ENCODE results near the gene TUFT1. TPM values are rescaled to one million over a fixed set of nuclear protein-coding genes. Genes with fewer than 3 reads are reported as not detected.

TUFT1 gene
- total RNA-seq, 4 donors from 2014 or later, result 15.1 to 20.4 (median 17.5) TPM

DNA sequence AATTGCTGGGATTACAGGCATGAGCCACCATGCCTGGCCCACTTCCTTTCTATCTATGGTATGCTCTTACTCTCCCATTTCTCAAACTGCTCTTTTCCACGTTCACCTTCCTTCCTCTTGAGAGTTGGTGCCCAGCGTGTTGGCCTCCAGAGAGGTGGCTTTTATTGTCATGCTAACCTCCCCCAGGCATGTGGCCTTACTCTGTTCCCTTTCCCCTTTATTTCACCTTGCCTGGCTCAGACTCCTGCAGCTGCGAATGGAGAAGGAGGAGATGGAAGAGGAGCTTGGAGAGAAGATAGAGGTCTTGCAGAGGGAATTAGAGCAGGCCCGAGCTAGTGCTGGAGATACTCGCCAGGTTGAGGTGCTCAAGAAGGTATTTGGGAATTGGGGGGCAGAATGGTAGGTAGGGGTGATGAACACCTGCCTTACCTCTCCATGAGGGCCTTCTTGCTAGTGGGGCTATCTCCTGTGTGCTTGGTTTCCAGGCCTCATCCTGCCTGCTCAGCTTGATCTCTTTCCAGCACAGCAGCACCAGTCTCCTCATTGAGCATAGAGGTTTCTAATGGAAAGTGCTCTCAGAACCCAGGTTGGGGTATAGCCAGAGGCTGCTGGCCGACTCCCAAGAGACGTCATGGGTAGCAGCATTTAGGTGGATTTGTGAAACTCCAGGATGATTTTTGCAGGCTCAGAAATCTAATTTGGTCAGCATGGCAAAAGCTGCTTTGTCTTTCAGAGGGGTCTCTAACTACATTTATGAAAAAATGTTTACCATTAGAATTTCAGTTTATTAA, 13.2 kb upstream of the TUFT1 start:
- H3K36me3 ChIP-seq, result peaks cover 0 to 7% of the 10 kb centered on the region in 2 donors
- ATAC-seq, result no peak
- H3K4me3 ChIP-seq, result no peak overlapping the region
- no peak overlapping the region for H3K27ac ChIP-seq
- H3K27me3 ChIP-seq, result no peaks in the 10 kb centered on the region
- TF ChIP-seq POLR2AphosphoS5 (IDR thresholded peaks at IDR 0.05), result no peak
- TF ChIP-seq POLR2A (IDR thresholded peaks at IDR 0.05), result no peak
- no peak for TF ChIP-seq EP300 (IDR thresholded peaks at IDR 0.05)
- TF ChIP-seq, protein P1, sequence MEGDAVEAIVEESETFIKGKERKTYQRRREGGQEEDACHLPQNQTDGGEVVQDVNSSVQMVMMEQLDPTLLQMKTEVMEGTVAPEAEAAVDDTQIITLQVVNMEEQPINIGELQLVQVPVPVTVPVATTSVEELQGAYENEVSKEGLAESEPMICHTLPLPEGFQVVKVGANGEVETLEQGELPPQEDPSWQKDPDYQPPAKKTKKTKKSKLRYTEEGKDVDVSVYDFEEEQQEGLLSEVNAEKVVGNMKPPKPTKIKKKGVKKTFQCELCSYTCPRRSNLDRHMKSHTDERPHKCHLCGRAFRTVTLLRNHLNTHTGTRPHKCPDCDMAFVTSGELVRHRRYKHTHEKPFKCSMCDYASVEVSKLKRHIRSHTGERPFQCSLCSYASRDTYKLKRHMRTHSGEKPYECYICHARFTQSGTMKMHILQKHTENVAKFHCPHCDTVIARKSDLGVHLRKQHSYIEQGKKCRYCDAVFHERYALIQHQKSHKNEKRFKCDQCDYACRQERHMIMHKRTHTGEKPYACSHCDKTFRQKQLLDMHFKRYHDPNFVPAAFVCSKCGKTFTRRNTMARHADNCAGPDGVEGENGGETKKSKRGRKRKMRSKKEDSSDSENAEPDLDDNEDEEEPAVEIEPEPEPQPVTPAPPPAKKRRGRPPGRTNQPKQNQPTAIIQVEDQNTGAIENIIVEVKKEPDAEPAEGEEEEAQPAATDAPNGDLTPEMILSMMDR (IDR thresholded peaks at IDR 0.05), result no peak
- no peaks in the 10 kb centered on the region for H3K4me1 ChIP-seq
- no peaks in the 10 kb centered on the region for H3K9me3 ChIP-seq
- 49 to 100% methylated on average over 1 to 4 of the region's 7 CpGs for WGBS, 2 donors (ENCODE audit: low coverage in 1 of 2)

DNA sequence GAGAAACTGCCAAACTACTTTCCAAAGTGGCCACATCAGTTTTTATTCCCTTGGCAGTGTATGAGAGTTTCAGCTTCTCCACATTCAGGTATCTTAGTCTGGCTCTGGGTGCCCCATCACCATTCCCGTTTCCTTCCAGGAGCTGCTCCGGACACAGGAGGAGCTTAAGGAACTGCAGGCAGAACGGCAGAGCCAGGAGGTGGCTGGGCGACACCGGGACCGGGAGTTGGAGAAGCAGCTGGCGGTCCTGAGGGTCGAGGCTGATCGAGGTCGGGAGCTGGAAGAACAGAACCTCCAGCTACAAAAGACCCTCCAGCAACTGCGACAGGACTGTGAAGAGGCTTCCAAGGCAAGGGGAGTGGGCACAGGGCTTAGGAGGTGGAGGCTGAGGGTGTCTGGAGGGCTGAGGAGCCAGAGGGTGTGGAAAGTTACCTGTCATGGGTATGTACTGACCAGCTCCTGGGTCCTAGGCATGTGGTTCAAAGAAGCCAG, 10.9 kb upstream of the TUFT1 start:
- Histone ChIP-seq H3K4me3 (no peak overlapping the region), H3K36me3 (peaks cover 0 to 7% of the 10 kb centered on the region in 2 donors), H3K9me3 (no peaks in the 10 kb centered on the region), H3K4me1 (no peaks in the 10 kb centered on the region), H3K27me3 (no peaks in the 10 kb centered on the region), H3K27ac (no peak overlapping the region)
- no CpG with 5 or more reads among the region's 11 CpGs for WGBS, 2 donors (ENCODE audit: low coverage in 1 of 2)
- ATAC-seq, result no peak
- no peak for TF ChIP-seq POLR2AphosphoS5 (IDR thresholded peaks at IDR 0.05)
- no peak for TF ChIP-seq POLR2A (IDR thresholded peaks at IDR 0.05)
- no peak for TF ChIP-seq EP300 (IDR thresholded peaks at IDR 0.05)
- TF ChIP-seq, protein P1 (IDR thresholded peaks at IDR 0.05), result no peak

DNA sequence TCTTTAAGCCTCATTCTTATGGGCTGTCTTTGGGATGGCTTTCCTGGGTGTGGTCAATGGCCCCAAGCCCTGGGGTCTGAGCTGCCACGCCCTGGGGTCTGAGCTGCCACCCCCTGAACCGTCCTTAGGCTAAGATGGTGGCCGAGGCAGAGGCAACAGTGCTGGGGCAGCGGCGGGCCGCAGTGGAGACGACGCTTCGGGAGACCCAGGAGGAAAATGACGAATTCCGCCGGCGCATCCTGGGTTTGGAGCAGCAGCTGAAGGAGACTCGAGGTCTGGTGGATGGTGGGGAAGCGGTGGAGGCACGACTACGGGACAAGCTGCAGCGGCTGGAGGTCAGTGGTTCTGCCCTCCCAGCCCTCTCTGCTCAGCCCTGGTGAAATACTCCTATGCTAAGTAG, 10.3 kb upstream of the TUFT1 start:
- Histone ChIP-seq H3K27me3 (no peaks in the 10 kb centered on the region), H3K4me1 (no peaks in the 10 kb centered on the region), H3K27ac (no peak overlapping the region), H3K36me3 (peaks cover 0 to 2% of the 10 kb centered on the region in 2 donors), H3K9me3 (no peaks in the 10 kb centered on the region), H3K4me3 (no peak overlapping the region)
- 50 to 100% methylated on average over 1 to 4 of the region's 18 CpGs for WGBS, 2 donors (ENCODE audit: low coverage in 1 of 2)
- no peak for TF ChIP-seq EP300 (IDR thresholded peaks at IDR 0.05)
- no peak for TF ChIP-seq POLR2A (IDR thresholded peaks at IDR 0.05)
- TF ChIP-seq, protein P1 (IDR thresholded peaks at IDR 0.05), result no peak
- no peak for TF ChIP-seq POLR2AphosphoS5 (IDR thresholded peaks at IDR 0.05)
- no peak for ATAC-seq

DNA sequence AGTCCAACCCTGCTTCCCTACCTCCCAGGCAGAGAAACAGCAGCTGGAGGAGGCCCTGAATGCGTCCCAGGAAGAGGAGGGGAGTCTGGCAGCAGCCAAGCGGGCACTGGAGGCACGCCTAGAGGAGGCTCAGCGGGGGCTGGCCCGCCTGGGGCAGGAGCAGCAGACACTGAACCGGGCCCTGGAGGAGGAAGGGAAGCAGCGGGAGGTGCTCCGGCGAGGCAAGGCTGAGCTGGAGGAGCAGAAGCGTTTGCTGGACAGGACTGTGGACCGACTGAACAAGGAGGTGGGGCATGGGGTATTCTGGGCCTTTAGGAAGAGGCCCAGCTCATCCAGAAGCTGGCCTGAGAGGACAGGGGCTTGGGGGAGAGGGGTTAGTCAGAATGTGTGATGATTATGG, 9.6 kb upstream of the TUFT1 start:
- no peaks in the 10 kb centered on the region for H3K9me3 ChIP-seq
- no peaks in the 10 kb centered on the region for H3K36me3 ChIP-seq
- TF ChIP-seq EP300 (IDR thresholded peaks at IDR 0.05), result no peak
- TF ChIP-seq, protein P1 (IDR thresholded peaks at IDR 0.05), result no peak
- no peak for TF ChIP-seq POLR2A (IDR thresholded peaks at IDR 0.05)
- TF ChIP-seq POLR2AphosphoS5 (IDR thresholded peaks at IDR 0.05), result no peak
- 90% methylated on average over 4 of the region's 11 CpGs; no CpG with 5 or more reads in 1 of the 2 donors for WGBS, 2 donors (ENCODE audit: low coverage in 1 of 2)
- no peaks in the 10 kb centered on the region for H3K4me1 ChIP-seq
- no peak overlapping the region for H3K4me3 ChIP-seq
- no peaks in the 10 kb centered on the region for H3K27me3 ChIP-seq
- ATAC-seq, result no peak
- no peak overlapping the region for H3K27ac ChIP-seq

DNA sequence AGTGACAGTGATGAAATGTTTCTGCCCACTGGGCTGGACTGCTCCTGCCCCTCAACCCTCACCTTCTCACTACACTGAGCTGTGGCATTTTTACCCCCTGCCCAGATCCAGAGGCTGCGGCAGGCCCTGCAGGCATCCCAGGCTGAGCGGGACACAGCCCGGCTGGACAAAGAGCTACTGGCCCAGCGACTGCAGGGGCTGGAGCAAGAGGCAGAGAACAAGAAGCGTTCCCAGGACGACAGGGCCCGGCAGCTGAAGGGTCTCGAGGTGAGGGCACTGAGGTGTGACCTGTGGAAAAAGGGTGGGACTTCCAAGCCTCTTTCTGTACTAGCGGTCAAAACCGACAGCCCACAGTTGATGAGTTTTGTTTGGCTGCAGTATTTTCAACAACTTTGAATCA, 6.2 kb upstream of the TUFT1 start:
- H3K9me3 ChIP-seq, result no peaks in the 10 kb centered on the region
- ATAC-seq, result no peak
- no peaks in the 10 kb centered on the region for H3K27me3 ChIP-seq
- H3K27ac ChIP-seq, result no peak overlapping the region
- 81% methylated on average over 8 of the region's 10 CpGs; no CpG with 5 or more reads in 1 of the 2 donors for WGBS, 2 donors (ENCODE audit: low coverage in 1 of 2)
- H3K4me3 ChIP-seq, result no peak overlapping the region
- H3K4me1 ChIP-seq, result no peaks in the 10 kb centered on the region
- no peaks in the 10 kb centered on the region for H3K36me3 ChIP-seq
- TF ChIP-seq, protein P1 (IDR thresholded peaks at IDR 0.05), result no peak
- TF ChIP-seq EP300 (IDR thresholded peaks at IDR 0.05), result no peak
- no peak for TF ChIP-seq POLR2AphosphoS5 (IDR thresholded peaks at IDR 0.05)
- no peak for TF ChIP-seq POLR2A (IDR thresholded peaks at IDR 0.05)
